ENCODE data around the gene PSMG4. TPM values are rescaled to one million over a fixed set of nuclear protein-coding genes. Genes with fewer than 3 reads are reported as not detected.

Gene PSMG4
- total RNA-seq, 1 experiment from 2014 or later: 29.3 TPM

GRCh38 chr6:3230900-3231246 is 27.9 kb upstream of the PSMG4 start:
- no peak overlapping the region for H2AK5ac ChIP-seq (ENCODE audit: insufficient read length, low read length)
- no peaks in the 10 kb centered on the region; the same call in 1 of the 2 replicates for H3K27me3 ChIP-seq (ENCODE audit: insufficient read depth, low read length)
- H2BK12ac ChIP-seq (ENCODE audit: insufficient read length, low read depth, low read length): no peak overlapping the region
- no peak overlapping the region for H3K27ac ChIP-seq (ENCODE audit: insufficient read length, low read depth, low read length)
- H2AFZ ChIP-seq (ENCODE audit: low read length): no peak overlapping the region
- no peak overlapping the region for H3K9ac ChIP-seq (ENCODE audit: extremely low read depth, insufficient read length, low read length)
- no peak overlapping the region for H3T11ph ChIP-seq (ENCODE audit: low read length)
- no peak overlapping the region for H2BK120ac ChIP-seq (ENCODE audit: low read depth, low read length, poor library complexity, severe bottlenecking)
- no peak overlapping the region for H2BK20ac ChIP-seq (ENCODE audit: low read depth, low read length, poor library complexity, severe bottlenecking)
- no peak overlapping the region for H4K5ac ChIP-seq (ENCODE audit: insufficient read length, low read depth, low read length)
- peaks cover 51 to 52% of the 10 kb centered on the region in 2 experiments for H3K4me1 Mint-ChIP-seq
- peaks cover 7% of the 10 kb centered on the region; the same call in 1 of the 2 replicates for H3K4me1 ChIP-seq (ENCODE audit: insufficient read depth, low read length)
- no peak overlapping the region for H2BK5ac ChIP-seq (ENCODE audit: insufficient read length, low read length)
- H3K4me2 ChIP-seq (ENCODE audit: insufficient read depth, insufficient read length, low read length): peak overlapping the region; percentile 67
- TF ChIP-seq, protein P1, sequence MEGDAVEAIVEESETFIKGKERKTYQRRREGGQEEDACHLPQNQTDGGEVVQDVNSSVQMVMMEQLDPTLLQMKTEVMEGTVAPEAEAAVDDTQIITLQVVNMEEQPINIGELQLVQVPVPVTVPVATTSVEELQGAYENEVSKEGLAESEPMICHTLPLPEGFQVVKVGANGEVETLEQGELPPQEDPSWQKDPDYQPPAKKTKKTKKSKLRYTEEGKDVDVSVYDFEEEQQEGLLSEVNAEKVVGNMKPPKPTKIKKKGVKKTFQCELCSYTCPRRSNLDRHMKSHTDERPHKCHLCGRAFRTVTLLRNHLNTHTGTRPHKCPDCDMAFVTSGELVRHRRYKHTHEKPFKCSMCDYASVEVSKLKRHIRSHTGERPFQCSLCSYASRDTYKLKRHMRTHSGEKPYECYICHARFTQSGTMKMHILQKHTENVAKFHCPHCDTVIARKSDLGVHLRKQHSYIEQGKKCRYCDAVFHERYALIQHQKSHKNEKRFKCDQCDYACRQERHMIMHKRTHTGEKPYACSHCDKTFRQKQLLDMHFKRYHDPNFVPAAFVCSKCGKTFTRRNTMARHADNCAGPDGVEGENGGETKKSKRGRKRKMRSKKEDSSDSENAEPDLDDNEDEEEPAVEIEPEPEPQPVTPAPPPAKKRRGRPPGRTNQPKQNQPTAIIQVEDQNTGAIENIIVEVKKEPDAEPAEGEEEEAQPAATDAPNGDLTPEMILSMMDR (conservative IDR thresholded peaks at IDR 0.05): no peak
- H4K8ac ChIP-seq (replicated peaks; ENCODE audit: insufficient read length, low read depth, low read length): no peak overlapping the region
- no peak overlapping the region for H3K14ac ChIP-seq (ENCODE audit: insufficient read depth, low read length)
- H3K9me3 ChIP-seq (ENCODE audit: control insufficient read depth, low read depth, low read length): no peaks in the 10 kb centered on the region
- H3K23me2 ChIP-seq (ENCODE audit: insufficient read length, low read depth, low read length, poor library complexity, severe bottlenecking): peaks cover 47% of the 10 kb centered on the region
- no CpG with 5 or more reads among the region's 11 CpGs for WGBS (ENCODE audit: extremely low coverage, insufficient read length, low lambda C conversion rate)
- H3K36me3 Mint-ChIP-seq (ENCODE audit: insufficient read depth in 1 of 3, low read depth in 3 of 3): peaks cover 4 to 8% (median 6%) of the 10 kb centered on the region in 3 experiments
- H3K18ac ChIP-seq (ENCODE audit: insufficient read length, low read depth, low read length): no peak overlapping the region
- DNase-seq: peak; percentile 71
- H3K27me3 Mint-ChIP-seq (ENCODE audit: low read depth): peaks cover 43% of the 10 kb centered on the region
- no peak overlapping the region; a peak in 1 of 7 replicates for H3K27ac Mint-ChIP-seq
- H4K91ac ChIP-seq (ENCODE audit: insufficient read length, low read depth, low read length): no peak overlapping the region
- no peak overlapping the region for H2BK15ac ChIP-seq (ENCODE audit: low read depth, low read length)
- H3K23ac ChIP-seq (ENCODE audit: insufficient read length, low read depth, low read length): no peak overlapping the region
- no peak overlapping the region for H3K4ac ChIP-seq (ENCODE audit: low read depth, low read length)
- peaks cover 4% of the 10 kb centered on the region for H3K79me1 ChIP-seq (ENCODE audit: insufficient read depth, low read depth, low read length, poor library complexity, severe bottlenecking)
- H4K20me1 ChIP-seq (ENCODE audit: control insufficient read depth, insufficient read depth, insufficient read length): no peaks in the 10 kb centered on the region
- H3K9me3 Mint-ChIP-seq: peaks cover 0 to 2% of the 10 kb centered on the region in 2 experiments; a peak in 1 of 5 replicates
- no peak overlapping the region for H3K56ac ChIP-seq (ENCODE audit: insufficient read length, low read depth, low read length)
- peak overlapping the region; percentile 75 to 92 for H3K4me3 Mint-ChIP-seq
- H3K79me2 ChIP-seq (ENCODE audit: insufficient read depth, low read length): peaks cover 15% of the 10 kb centered on the region
